HCEC 1CT (cell line): Measurements from ENCODE around the gene ATP6V0D1.
"Not testable (repeated sequence)": the region's sequence is repeated elsewhere in the genome, so short reads cannot be mapped to it uniquely, and the experiment has no call there.

ENCODE experiments used
- DNase-seq: peaks from one replicate; pipeline ENCODE4 v3.0.0-alpha.2; 2017

ATP6V0D1 gene

DNA sequence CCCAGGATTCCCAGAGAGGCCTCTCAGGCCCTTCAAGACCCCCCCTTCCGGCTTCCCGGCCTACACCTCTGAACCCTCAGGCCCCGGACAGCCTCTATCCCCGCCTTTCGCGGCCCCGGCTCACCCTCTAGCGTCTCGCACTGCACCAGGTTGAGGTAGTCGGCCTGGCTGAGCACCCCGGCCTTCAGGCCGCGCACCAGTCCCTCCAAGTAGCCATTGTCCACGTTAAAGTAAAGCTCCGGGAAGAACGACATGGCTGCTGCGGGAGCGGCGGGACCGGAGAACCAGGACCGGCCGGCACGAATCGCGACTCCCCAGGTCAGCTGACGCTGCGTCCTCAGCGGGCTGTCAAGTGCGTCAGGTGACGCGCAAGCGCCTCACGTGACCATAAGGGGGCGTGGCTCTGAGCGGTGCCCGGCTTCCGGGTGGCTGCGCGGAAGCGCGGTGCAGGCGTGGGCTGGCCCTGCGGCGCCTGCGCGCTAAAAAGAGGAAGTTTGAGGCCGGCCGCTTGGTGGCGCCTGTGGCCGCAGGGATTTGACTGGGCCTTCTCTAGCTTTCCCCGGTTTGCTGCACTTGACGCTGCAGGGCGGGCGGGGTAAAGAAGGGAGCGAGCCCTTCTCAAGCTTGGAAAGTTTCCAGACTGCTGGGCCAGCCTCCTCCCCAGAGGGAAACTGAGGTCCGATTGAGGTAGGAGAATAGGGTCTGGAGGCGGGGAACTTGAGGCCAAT lies at the start of gene ATP6V0D1:
TSS of gene ATP6V0D1 (minus strand) at position 325 of the 728 bp plus-strand sequence. CDS start at position 254, 71 bp downstream.
- peak; percentile 95 for DNase-seq

DNA sequence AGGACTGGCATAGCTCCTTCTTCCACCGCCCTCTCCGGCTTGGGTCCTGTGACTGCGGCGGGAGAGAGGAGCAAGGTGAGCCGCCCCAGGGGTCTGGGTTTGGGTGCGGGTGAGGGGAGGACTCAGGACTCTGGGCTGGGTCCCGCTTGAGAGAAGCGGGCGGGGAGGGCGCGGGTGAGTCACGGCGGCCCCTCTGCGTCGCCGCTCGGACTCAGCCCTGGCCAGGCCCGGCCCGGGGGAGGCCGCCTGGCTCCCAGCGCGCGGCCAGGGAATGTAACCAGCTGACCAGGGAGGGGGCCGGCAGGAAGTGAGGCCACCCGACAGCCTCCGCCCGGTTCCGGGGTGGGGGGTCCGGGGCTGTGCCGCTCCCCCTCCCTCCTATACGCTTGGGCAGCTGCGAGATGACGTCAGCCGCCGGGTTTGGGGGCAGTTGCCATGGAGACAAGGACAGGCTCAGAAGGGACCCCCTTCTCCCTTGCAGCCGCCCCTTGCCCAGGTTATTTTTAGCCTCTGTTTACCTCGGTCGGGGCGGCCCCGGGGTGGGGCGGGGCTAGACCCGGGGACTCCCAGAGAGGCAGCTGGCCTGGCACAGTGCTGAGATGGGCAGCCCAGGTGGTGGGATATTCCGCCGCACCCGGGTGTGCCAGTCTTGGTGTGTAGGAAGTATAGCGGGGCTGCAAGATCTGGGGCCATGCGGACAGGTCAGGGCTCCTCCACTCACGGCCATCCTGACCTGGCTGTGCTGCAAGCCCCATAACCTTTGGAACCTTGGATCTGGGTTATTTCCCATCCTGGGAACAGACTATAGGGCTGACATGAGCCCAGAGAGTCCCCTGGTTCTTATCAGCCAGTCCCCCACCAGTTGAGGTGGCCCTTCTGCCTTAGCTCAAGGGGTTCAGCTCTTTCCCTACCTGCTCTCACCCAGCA lies 49.3 kb upstream of the ATP6V0D1 start:
- DNase-seq, result peak; percentile 57

GRCh38 chr16:67529582-67530012 lies 48.6 kb upstream of the ATP6V0D1 start:
- peak; percentile 38 for DNase-seq

DNA sequence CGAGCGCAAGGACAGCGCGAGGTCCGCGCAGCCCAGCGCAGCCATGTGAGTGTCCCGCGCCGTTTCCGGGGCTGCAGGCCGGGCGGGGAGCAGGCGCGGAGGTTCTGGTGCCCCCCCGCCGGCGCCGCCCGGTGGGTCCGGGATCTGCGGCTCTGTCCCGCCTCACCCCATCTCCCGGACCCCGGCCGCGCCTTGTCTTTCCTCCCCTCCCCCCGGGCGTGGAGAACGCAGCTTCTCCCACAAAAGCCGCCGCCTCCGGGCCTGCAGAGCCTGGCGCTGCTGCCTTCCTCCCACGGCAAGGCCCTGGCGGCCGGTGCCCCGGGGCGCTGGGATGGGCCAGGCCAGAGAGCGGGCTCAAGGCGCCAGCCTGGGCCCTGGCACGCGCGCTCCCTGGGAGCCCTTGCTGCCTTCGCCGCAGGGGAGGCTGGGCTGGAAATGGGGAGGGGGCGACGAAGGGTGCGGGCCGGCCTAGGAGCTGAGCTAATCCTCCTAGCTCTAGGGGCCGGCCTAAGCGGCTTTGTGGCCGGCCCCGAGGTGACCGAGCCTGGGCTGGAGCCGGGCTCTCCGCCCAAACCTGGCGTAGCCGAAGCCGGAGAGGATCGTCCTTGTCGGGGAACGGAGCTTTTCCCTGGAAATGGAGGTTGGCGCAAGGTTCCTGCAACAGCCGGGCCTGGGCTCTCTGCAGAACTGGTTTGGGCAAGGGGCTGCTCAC lies 48.1 kb upstream of the ATP6V0D1 start:
- peak; percentile 28 for DNase-seq

- DNase-seq, result peak; percentile 22
Observed at GRCh38 chr16:67528222-67528869, 47.4 kb upstream of the ATP6V0D1 start, which contains the start of gene RIPOR1. RIPOR1 (plus strand) TSS chr16:67528829; CDS start chr16:67538447, 9,618 bp downstream.

DNA sequence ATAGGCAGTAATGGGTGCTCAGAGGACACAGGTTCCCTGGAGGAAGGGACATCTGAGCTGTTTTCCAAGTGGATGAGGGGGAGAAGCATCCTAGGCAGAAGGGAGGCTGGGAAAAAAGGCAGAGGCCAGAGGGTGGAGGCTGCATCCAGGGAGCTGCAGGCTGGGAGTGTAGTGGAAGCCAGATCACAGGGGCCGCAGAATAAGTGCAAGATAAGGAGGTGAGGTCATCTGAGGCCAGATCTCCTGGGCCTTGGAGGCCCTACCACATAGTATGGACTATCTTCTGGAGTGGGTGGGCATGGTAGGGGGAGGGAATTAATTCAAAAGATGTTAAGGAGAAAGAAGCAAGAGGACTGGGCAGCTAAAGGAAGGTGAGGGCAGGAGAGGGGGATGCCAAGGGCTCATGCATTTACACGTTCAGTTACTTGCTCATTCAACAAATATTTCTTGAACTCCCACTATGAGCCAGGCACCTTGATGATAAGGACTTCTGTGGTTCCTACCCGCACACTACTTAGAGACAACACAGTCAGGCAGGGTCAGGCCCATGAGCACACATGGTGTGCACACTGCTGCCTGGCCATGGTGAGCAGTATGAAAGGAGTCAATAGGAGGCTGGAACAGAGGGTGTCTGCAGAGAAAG lies 45.3 kb upstream of the ATP6V0D1 start:
- DNase-seq, result no peak

DNA sequence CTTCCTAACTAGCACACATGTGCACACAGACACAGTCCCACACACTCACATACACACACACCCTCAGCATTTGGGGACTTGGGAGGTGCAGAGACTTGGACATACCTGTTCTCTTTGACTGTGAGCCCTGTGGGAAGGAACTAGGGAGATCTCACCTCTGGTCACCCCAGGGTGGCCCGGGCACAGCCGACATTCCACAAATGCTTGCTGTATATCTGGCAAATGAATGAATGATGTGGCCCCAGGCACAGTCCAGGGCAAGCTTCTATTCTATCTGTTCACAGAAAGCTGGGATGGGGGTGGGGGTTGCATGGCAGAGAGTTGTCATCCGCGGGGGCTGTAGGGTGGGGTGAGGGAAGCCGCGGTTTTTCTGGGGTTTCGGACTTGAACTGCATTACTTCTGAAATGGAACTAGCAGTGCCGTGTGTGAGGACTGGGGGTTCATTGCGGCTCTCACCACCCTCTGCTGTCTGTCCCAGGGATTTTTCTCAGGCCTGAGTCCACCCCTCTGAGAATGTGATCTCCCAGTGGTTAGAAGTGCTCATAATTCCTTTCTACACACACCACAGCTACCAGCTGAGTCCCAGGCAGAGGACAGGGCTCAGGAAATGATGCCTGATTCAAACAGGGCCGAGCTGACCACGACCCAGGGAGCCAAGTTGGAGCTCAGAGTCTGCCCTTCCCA lies 44.4 kb upstream of the ATP6V0D1 start:
- DNase-seq, result peak; percentile 25

GRCh38 chr16:67521095-67521804 lies 40.3 kb upstream of the ATP6V0D1 start:
- peak; percentile 89 for DNase-seq

DNA sequence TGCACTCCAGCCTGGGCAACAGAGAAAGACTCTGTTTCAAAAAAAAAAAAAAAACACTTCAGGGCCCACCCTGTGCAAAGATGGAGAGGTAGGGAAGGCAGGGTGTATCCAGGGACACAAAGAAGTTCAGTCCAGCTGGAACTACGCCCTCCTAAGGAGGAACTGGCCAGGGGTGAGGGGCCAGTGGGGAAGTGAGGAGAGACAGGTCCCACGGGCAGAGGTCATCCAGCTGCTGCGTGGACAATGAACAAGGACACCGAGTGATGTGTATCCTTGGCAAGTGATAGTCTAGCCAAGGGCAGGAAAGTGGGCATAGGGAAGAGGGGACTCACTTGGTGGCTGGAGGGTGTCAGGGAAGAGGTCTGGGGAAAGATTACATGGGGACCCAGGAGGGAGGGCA lies 38.3 kb upstream of the ATP6V0D1 start:
- DNase-seq, result no peak

GRCh38 chr16:67518676-67519075 lies 37.7 kb upstream of the ATP6V0D1 start:
- no peak for DNase-seq

- no peak for DNase-seq
Observed at GRCh38 chr16:67517661-67518423, 36.9 kb upstream of the ATP6V0D1 start.

DNA sequence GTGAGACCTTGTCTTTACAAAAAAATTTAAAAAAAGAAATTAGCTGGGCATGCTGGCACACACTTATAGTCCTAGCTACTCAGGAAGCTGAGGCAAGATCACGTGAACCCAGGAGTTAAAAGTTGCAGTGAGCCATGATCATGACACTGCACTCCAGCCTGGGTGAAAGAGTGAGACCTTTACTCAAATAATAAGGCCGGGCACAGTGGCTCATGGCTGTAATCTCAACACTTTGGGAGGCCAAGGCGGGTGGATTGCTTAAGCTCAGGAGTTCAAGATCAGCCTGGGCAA lies 36.1 kb upstream of the ATP6V0D1 start:
- DNase-seq, result no peak

- DNase-seq, result peak; percentile 71
Observed at GRCh38 chr16:67516296-67517154, 35.6 kb upstream of the ATP6V0D1 start.

DNA sequence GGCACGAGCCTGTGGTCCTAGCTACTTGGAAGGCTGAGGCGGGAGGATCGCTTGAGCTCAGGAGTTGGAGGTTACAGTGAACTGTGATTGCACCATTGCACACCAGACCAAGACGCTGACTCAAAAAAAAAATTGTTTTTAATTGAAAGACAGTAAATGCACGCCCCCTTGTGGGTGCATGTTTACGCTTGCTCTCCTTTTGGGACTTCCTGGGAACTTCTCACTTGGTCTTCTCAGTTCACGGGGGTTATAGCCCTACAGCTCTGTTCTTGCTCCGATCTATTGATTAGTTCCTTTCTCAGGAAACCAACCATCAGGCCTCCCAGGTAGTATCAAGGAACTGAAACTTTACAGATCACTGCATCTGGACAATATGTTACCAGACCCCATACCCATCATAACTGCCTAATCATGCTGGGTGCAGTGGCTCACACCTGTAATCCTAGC lies 33.4 kb upstream of the ATP6V0D1 start:
- peak; percentile 84 for DNase-seq

GRCh38 chr16:67513892-67514291 lies 32.9 kb upstream of the ATP6V0D1 start:
- not testable (repeated sequence) for DNase-seq

- DNase-seq, result no peak
Observed at GRCh38 chr16:67509016-67509415, 28.1 kb upstream of the ATP6V0D1 start.

- no peak for DNase-seq
Observed at GRCh38 chr16:67506468-67506867, 25.5 kb upstream of the ATP6V0D1 start.

GRCh38 chr16:67504031-67505021 lies 23.4 kb upstream of the ATP6V0D1 start:
- no peak for DNase-seq
